Spleen (tissue), 7 donors: ENCODE data around the gene NCOA7.
"Not testable (repeated sequence)": the region's sequence is repeated elsewhere in the genome, so short reads cannot be mapped to it uniquely, and the experiment has no call there.

Experiments
- POLR2AphosphoS5 ChIP-seq, 3 donors: sonication (generic); formaldehyde crosslinking; IDR thresholded peaks; one replicate each; pipeline ENCODE4 v1.5.1; 2017; ENCODE audit warnings: antibody characterized with exemption in 3 of 3
- TF ChIP-seq, protein P1 (sequence below), 11 experiments: fragments of 200-600 bp in 7 of 11; fragments of 450-650 bp in 4 of 11; sonication (generic) in 4 of 11; IDR thresholded peaks in 8 of 11; conservative IDR thresholded peaks in 3 of 11; 1 replicate in 7 of 11; 2 replicates in 4 of 11; pipeline versions ENCODE4 v1.4.0 to v1.8.0; 2016 to 2021; ENCODE audit warnings: antibody characterized with exemption in 11 of 11, inconsistent platforms in 4 of 11, mild to moderate bottlenecking in 1 of 11
- donor health status: DM: no; HTN: no; CAD: no; lungs with moderate emphysema.
- donor health status: DM: no; HTN: no; CAD: no.
- donor health status: DM: no; HTN: no; CAD: no.

DNA sequence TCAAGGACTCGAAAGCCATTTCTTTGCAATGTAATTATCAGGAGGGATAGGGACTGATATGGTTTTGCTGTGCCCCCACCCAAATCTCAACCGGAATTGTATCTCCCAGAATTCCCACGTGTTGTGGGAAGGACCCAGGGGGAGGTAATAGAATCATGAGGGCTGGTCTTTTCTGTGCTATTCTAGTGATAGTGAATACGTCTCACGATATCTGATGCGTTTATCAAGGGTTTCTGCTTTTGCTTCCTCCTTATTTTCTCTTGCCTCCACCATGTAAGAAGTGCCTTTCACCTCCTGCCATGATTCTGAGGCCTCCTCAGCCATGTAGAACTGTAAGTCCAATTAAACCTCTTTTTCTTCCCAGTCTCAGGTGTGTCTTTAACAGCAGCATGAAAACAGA, 160.0 kb downstream of the NCOA7 start:
- TF ChIP-seq, protein P1, sequence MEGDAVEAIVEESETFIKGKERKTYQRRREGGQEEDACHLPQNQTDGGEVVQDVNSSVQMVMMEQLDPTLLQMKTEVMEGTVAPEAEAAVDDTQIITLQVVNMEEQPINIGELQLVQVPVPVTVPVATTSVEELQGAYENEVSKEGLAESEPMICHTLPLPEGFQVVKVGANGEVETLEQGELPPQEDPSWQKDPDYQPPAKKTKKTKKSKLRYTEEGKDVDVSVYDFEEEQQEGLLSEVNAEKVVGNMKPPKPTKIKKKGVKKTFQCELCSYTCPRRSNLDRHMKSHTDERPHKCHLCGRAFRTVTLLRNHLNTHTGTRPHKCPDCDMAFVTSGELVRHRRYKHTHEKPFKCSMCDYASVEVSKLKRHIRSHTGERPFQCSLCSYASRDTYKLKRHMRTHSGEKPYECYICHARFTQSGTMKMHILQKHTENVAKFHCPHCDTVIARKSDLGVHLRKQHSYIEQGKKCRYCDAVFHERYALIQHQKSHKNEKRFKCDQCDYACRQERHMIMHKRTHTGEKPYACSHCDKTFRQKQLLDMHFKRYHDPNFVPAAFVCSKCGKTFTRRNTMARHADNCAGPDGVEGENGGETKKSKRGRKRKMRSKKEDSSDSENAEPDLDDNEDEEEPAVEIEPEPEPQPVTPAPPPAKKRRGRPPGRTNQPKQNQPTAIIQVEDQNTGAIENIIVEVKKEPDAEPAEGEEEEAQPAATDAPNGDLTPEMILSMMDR (IDR thresholded peaks at IDR 0.05 in 8 of 11, conservative IDR thresholded peaks at IDR 0.05 in 3 of 11) = not testable (repeated sequence)
- TF ChIP-seq POLR2AphosphoS5 (IDR thresholded peaks at IDR 0.05) = not testable (repeated sequence)
